HG03558 (cell line): ENCODE data around the gene OSBP.
"Not testable (repeated sequence)": the region's sequence is repeated elsewhere in the genome, so short reads cannot be mapped to it uniquely, and the experiment has no call there.

Experiments used
- ATAC-seq: cut with Tn5 transposase; IDR thresholded peaks from one replicate; pipeline ENCODE4 v1.9.1; 2021; ENCODE audit warnings: moderate number of reproducible peaks; ENCODE audit not compliant: unreplicated experiment; ENCODE audit errors: extremely low read depth

The OSBP gene

GRCh38 chr11:59556115-59556916 is 59.3 kb downstream of the OSBP start:
- ATAC-seq = no peak

GRCh38 chr11:59555601-59556114 is 59.9 kb downstream of the OSBP start:
- no peak for ATAC-seq

- no peak for ATAC-seq
Observed at GRCh38 chr11:59553323-59553722, 62.3 kb downstream of the OSBP start.

- ATAC-seq = no peak
Observed at GRCh38 chr11:59552844-59553243, 62.7 kb downstream of the OSBP start.

- no peak for ATAC-seq
Observed at GRCh38 chr11:59551659-59552521, 63.7 kb downstream of the OSBP start.

GRCh38 chr11:59550842-59551658 is 64.5 kb downstream of the OSBP start:
- ATAC-seq = peak; percentile 29

GRCh38 chr11:59550368-59550841 is 65.2 kb downstream of the OSBP start:
- peak; percentile 80 for ATAC-seq

GRCh38 chr11:59548309-59548656 is 67.3 kb downstream of the OSBP start:
- no peak for ATAC-seq

- not testable (repeated sequence) for ATAC-seq
Observed at GRCh38 chr11:59547605-59548308, 67.8 kb downstream of the OSBP start.

- no peak for ATAC-seq
Observed at GRCh38 chr11:59545179-59546020, 70.2 kb downstream of the OSBP start.

GRCh38 chr11:59544869-59545178 is 70.8 kb downstream of the OSBP start:
- no peak for ATAC-seq

GRCh38 chr11:59543713-59544112 is 71.9 kb downstream of the OSBP start:
- ATAC-seq = not testable (repeated sequence)

- no peak for ATAC-seq
Observed at GRCh38 chr11:59542142-59542810, 73.3 kb downstream of the OSBP start.

GRCh38 chr11:59534676-59535075 is 80.9 kb downstream of the OSBP start:
- no peak for ATAC-seq

- ATAC-seq = no peak
Observed at GRCh38 chr11:59532620-59533019, 83.0 kb downstream of the OSBP start.

- ATAC-seq = no peak
Observed at GRCh38 chr11:59528711-59529110, 86.9 kb downstream of the OSBP start.
